D721Med (cell line): ENCODE data around the gene ANKRD61.

ENCODE experiments used
- DNase-seq: peaks from one replicate; pipeline ENCODE4 v3.0.0; 2011; ENCODE audit warnings: low spot score; ENCODE audit not compliant: insufficient read length
- FAIRE-seq: peaks from 2 replicates; lab custom pipeline; 2011; peaks lifted over from hg19 to GRCh38; lab: Jason Lieb, UNC
- TF ChIP-seq, protein P1 (sequence below): IDR thresholded peaks from 2 replicates; pipeline ENCODE4 v1.5.1; 2012; ENCODE audit warnings: mild to moderate bottlenecking, control low read depth; ENCODE audit not compliant: insufficient read depth; ENCODE audit errors: missing control alignments

ANKRD61 gene

DNA sequence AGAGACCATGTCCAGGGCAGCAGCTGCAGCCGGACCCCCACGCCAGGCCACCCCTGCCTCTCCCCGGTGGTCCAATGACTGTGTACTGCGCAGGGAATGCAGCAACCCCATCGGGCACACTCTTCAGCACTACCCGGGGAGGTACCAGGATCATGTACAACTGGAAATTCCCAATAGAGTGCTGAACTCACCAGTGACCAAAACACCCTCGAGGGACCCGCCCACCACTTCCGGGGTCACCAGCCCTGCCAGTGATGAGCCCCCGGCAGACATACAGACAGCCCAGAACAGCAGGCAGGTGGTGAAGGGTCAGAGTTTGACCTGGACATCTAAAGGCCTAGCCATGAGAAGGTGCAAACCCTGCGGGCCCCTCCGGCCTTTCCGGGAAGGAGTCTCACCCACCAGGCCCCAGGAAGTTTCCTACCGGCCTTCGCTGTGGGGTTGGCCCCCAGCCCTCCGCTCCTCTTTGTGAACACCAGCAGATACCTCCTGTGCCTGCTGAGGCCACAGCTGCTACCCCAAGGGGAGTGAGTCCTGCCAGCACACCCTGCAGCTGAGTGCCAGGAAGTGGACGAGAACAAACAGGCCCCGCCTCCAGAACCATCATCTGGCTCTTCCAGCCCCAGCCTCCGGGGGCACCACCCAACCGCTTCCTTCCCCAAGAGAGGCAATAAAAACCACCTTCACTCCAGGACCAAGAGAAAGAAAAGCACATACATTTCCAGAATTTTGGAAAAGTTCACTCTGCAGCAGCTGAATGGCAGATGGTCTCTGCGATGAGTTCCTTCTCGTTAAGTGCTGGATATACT, 5.0 kb upstream of the ANKRD61 start:
- FAIRE-seq (no peak), DNase-seq (no peak)
- TF ChIP-seq, protein P1, sequence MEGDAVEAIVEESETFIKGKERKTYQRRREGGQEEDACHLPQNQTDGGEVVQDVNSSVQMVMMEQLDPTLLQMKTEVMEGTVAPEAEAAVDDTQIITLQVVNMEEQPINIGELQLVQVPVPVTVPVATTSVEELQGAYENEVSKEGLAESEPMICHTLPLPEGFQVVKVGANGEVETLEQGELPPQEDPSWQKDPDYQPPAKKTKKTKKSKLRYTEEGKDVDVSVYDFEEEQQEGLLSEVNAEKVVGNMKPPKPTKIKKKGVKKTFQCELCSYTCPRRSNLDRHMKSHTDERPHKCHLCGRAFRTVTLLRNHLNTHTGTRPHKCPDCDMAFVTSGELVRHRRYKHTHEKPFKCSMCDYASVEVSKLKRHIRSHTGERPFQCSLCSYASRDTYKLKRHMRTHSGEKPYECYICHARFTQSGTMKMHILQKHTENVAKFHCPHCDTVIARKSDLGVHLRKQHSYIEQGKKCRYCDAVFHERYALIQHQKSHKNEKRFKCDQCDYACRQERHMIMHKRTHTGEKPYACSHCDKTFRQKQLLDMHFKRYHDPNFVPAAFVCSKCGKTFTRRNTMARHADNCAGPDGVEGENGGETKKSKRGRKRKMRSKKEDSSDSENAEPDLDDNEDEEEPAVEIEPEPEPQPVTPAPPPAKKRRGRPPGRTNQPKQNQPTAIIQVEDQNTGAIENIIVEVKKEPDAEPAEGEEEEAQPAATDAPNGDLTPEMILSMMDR: no peak

DNA sequence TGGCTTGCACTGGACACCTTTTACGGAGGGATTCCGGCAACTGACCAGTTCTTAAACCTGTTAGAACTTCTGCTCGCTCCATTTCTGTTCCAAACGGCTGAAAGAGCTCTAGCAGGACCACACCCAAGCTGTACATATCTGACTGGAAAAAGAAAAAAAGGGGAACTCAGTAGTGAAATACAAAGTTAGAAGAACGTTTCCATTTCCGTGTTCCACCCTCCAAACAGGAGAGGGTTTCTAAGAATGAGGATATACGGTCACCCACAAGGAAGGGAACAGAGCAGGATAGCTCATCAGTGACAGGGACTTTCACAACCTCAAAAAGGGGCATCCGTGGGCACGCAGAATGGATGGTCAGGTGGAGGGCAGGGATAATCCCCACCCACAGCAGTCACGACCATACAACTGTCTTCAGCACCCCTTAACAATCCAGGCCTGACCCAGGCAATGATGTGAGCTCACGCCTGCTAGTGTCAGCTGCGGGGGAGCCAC, 4.3 kb upstream of the ANKRD61 start:
- TF ChIP-seq, protein P1: no peak
- DNase-seq (no peak), FAIRE-seq (no peak)

DNA sequence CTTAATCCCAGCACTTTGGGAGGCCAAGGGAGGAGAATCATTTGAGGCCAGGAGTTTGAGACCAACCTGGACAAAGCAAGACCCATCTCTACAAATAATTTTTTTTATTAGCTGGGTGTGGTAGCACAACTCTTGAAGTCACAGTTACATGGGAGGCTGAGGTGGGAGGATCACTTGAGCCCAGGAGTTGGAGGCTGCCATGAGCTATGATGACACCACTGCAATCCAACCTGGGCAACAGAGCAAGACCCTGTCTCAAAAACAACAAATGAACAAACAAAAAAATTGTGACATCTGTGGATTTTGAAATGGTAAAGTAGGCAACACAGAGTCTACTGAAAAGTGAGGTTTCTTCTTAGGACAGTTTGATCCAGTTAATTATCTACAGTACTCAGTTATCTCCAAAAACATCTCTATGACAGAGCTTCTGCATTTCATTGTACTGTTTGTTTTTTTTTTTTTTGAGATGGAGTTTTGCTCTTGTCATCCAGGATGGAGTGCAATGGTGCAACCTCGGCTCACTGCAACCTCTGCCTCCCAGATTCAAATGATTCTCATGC, 3.3 kb upstream of the ANKRD61 start:
- TF ChIP-seq, protein P1: no peak
- FAIRE-seq (no peak), DNase-seq (no peak)

GRCh38 chr7:6028563-6028962, 2.6 kb upstream of the ANKRD61 start:
- DNase-seq: no peak
- FAIRE-seq: no peak
- TF ChIP-seq, protein P1: no peak

DNA sequence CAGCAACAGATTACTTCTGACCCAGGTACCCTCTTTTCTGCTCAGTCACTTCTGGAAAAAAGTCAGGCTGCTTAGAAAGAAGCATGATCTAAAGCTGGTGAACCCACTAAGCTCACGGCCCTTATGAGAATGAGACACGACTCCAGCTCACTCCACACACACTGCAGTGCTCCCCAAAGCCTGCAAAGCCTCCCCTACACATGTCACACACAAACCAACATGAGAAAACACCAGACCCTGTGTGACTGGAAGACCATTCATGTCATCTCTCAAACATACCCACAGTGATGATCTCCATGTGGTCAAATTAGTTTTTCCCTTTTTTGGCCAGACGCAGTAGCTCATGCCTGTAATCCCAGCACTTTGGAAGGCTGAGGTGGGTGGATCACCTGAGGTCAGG, 391 bp downstream of the ANKRD61 start:
- TF ChIP-seq, protein P1: no peak
- DNase-seq: no peak
- no peak for FAIRE-seq

- no peak for FAIRE-seq
- no peak for DNase-seq
Observed at GRCh38 chr7:6032167-6032566, 991 bp downstream of the ANKRD61 start.

More at GRCh38 chr7:6032167-6032566, 991 bp downstream of the ANKRD61 start:
- TF ChIP-seq, protein P1: no peak
